Endodermal cell (in vitro differentiated cells): ENCODE measurements around the gene NUCB1. TPM values are rescaled to one million over a fixed set of nuclear protein-coding genes. Genes with fewer than 3 reads are reported as not detected.

Experiments used
- DNase-seq: peaks from one replicate; pipeline ENCODE4 v3.0.0-alpha.2; 2017
- H3K27ac ChIP-seq: 2 replicates; pipeline ENCODE4 v1.5.1; 2013; ENCODE audit warnings: mild to moderate bottlenecking, low read depth, low read length, moderate library complexity
- H3K27me3 ChIP-seq: 2 replicates; pipeline ENCODE4 v1.6.1; 2013; ENCODE audit warnings: mild to moderate bottlenecking, low read length, moderate library complexity; ENCODE audit not compliant: insufficient read depth, control insufficient read depth, poor library complexity, severe bottlenecking
- H3K36me3 ChIP-seq: 2 replicates; pipeline ENCODE4 v1.7.0; 2013; ENCODE audit warnings: mild to moderate bottlenecking, low read length, moderate library complexity; ENCODE audit not compliant: control insufficient read depth, insufficient read depth
- H3K4me1 ChIP-seq: one replicate; pipeline ENCODE4 v1.7.0; 2013; ENCODE audit warnings: low read length; ENCODE audit not compliant: control insufficient read depth, insufficient read depth
- H3K4me3 ChIP-seq: 2 replicates; pipeline ENCODE4 v1.5.1; 2013; ENCODE audit warnings: mild to moderate bottlenecking, low read length, moderate library complexity
- H3K9ac ChIP-seq: 2 replicates; pipeline ENCODE4 v1.6.1; 2013; ENCODE audit warnings: mild to moderate bottlenecking, low read length, moderate library complexity; ENCODE audit not compliant: poor library complexity, severe bottlenecking; ENCODE audit errors: extremely low read depth
- H3K9me3 ChIP-seq: 2 replicates; pipeline ENCODE4 v1.6.1; 2013; ENCODE audit warnings: mild to moderate bottlenecking, low read length, moderate library complexity; ENCODE audit not compliant: control insufficient read depth
- H3K27ac Mint-ChIP-seq: 2 replicates; pipeline ENCODE4 v1.8.0; 2020; ENCODE audit warnings: mixed read lengths
- H3K27me3 Mint-ChIP-seq: 2 replicates; pipeline ENCODE4 v1.8.0; 2021; ENCODE audit warnings: mild to moderate bottlenecking, mixed read lengths; ENCODE audit not compliant: insufficient read depth
- H3K36me3 Mint-ChIP-seq: 2 replicates; pipeline ENCODE4 v1.8.0; 2020; ENCODE audit warnings: low read depth, mixed read lengths
- H3K4me1 Mint-ChIP-seq: 2 replicates; pipeline ENCODE4 v1.8.0; 2020; ENCODE audit warnings: mixed read lengths
- H3K4me3 Mint-ChIP-seq: 2 replicates; pipeline ENCODE4 v1.8.0; 2020; ENCODE audit warnings: mild to moderate bottlenecking, moderate library complexity, mixed read lengths
- H3K9me3 Mint-ChIP-seq: 2 replicates; pipeline ENCODE4 v1.8.0; 2020; ENCODE audit warnings: mild to moderate bottlenecking, mixed read lengths
- CTCF ChIP-seq: fragments of 200-600 bp; sonication (generic); conservative IDR thresholded peaks from 2 replicates; pipeline ENCODE4 v1.5.0; 2021; ENCODE audit warnings: antibody characterized with exemption, mild to moderate bottlenecking
- WGBS, 2 experiments: methylation state at CpG; one replicate each; pipeline versions ENCODE4 v1.1.5 to v1.1.7; 2013; ENCODE audit warnings: missing lambda C conversion rate in 2 of 2, mixed read lengths in 1 of 2; ENCODE audit not compliant: insufficient coverage in 1 of 2, insufficient read length in 1 of 2; 5-methylcytosine and 5-hydroxymethylcytosine counted together
- total RNA-seq, 2 donors: library from RNA; stranded (reverse); fragmentation: NEBNext Ultra II Directional in 1 of 2; extraction: Animal tissue kit (Norgen Biotek cat#: 25700) in 1 of 2; gene quantifications; 2 replicates in 1 of 2; 3 replicates in 1 of 2; pipeline ENCODE4 v1.2.1, GENCODE V29; 2021

Gene NUCB1
- total RNA-seq, 2 donors from 2014 or later = 177 to 222 TPM

GRCh38 chr19:48890551-48890950, 9.6 kb upstream of the NUCB1 start:
- Histone ChIP-seq H3K9me3 (no peaks in the 10 kb centered on the region), H3K4me3 (no peak overlapping the region), H3K9ac (no peak overlapping the region), H3K4me1 (no peaks in the 10 kb centered on the region), H3K27me3 (no peaks in the 10 kb centered on the region), H3K27ac (no peak overlapping the region), H3K36me3 (no peaks in the 10 kb centered on the region)
- H3K27me3 Mint-ChIP-seq = peaks cover 11% of the 10 kb centered on the region
- H3K9me3 Mint-ChIP-seq = no peaks in the 10 kb centered on the region
- peaks cover 14% of the 10 kb centered on the region for H3K4me1 Mint-ChIP-seq
- no peak for TF ChIP-seq CTCF
- no peaks in the 10 kb centered on the region for H3K36me3 Mint-ChIP-seq
- no peak overlapping the region for H3K4me3 Mint-ChIP-seq
- H3K27ac Mint-ChIP-seq = no peak overlapping the region
- no peak for DNase-seq
- 84 to 100% methylated on average over 1 to 4 of the region's 4 CpGs for WGBS, 2 experiments

- Histone ChIP-seq H3K36me3 (no peaks in the 10 kb centered on the region), H3K4me1 (no peaks in the 10 kb centered on the region), H3K27ac (no peak overlapping the region), H3K4me3 (no peak overlapping the region), H3K27me3 (no peaks in the 10 kb centered on the region), H3K9ac (no peak overlapping the region), H3K9me3 (no peaks in the 10 kb centered on the region)
- peaks cover 14% of the 10 kb centered on the region for H3K4me1 Mint-ChIP-seq
- peaks cover 11% of the 10 kb centered on the region for H3K27me3 Mint-ChIP-seq
- TF ChIP-seq CTCF = no peak
- WGBS, 2 experiments = 95% methylated on average over 11 to 21 of the region's 21 CpGs
- H3K36me3 Mint-ChIP-seq = no peaks in the 10 kb centered on the region
- H3K27ac Mint-ChIP-seq = no peak overlapping the region
- DNase-seq = no peak
- H3K9me3 Mint-ChIP-seq = no peaks in the 10 kb centered on the region
- H3K4me3 Mint-ChIP-seq = peak overlapping the region; percentile 52
These were observed 4.9 kb upstream of the NUCB1 start for GRCh38 chr19:48895226-48895625.

GRCh38 chr19:48896191-48896720, 3.9 kb upstream of the NUCB1 start:
- Mint-ChIP-seq H3K27ac (peak overlapping the region; percentile 75), H3K9me3 (no peaks in the 10 kb centered on the region), H3K4me3 (peak overlapping the region; percentile 52), H3K27me3 (peaks cover 11% of the 10 kb centered on the region), H3K4me1 (peaks cover 15% of the 10 kb centered on the region), H3K36me3 (no peaks in the 10 kb centered on the region)
- no peaks in the 10 kb centered on the region for H3K27me3 ChIP-seq
- no peaks in the 10 kb centered on the region for H3K4me1 ChIP-seq
- no peaks in the 10 kb centered on the region for H3K36me3 ChIP-seq
- H3K9ac ChIP-seq = no peak overlapping the region
- TF ChIP-seq CTCF = no peak
- H3K4me3 ChIP-seq = no peak overlapping the region
- peak; percentile 98 for DNase-seq
- H3K9me3 ChIP-seq = no peaks in the 10 kb centered on the region
- no peak overlapping the region for H3K27ac ChIP-seq
- WGBS, 2 experiments = 82 to 95% methylated on average over 8 to 25 of the region's 25 CpGs
